Measurements from ENCODE around the gene RGS7. TPM values are rescaled to one million over a fixed set of nuclear protein-coding genes. Genes with fewer than 3 reads are reported as not detected.
"Not testable (repeated sequence)": the region's sequence is repeated elsewhere in the genome, so short reads cannot be mapped to it uniquely, and the experiment has no call there.

Gene RGS7
- total RNA-seq, 2 donors from 2014 or later: not detected

DNA sequence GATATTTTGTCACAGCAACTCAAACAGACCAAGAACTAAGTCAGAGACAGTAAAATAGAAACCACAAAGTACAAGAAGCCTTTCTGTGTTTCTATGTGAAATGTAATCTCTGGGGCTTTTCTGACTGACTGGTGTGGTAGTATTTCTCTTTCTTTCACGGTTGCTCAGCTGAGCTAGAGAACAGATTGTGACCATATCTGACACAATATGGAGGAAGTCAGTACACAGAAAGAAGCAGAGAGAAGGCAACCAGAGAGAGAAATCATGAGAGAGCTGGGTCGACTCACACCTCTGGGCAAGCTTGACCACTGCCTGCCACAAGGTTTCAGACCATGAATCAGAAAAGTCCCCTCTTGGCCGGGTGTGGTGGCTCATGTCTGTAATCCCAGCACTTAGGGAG, 536.2 kb downstream of the RGS7 start:
- H3K9me3 Mint-ChIP-seq: peaks cover 5 to 12% of the 10 kb centered on the region in 2 donors
- DNase-seq (ENCODE audit: low spot score in 2 of 2) (no peak), ATAC-seq (peak in 1 of 2 donors; percentile 26)
- no peaks in the 10 kb centered on the region for H3K36me3 Mint-ChIP-seq
- no peak overlapping the region for H3K27ac Mint-ChIP-seq

DNA sequence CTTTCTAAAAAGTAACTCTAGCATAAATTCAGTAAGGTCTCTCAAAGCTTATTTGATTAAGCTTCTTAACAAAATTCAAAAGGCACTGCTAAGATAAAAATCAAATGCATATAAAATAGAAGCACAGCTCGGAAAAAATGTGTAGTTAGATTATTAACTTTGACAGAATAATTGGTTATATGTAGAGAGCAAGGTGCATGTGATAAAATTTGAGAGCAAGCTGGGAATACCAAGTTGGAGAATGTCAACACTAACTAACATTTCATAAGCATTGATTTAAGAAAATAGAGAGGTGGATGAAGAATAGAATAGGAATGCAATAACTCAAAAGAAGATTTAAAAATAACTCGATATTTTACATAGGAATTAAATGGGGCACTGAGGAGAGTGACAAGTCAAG, 540.5 kb downstream of the RGS7 start:
- no peaks in the 10 kb centered on the region for H3K36me3 Mint-ChIP-seq
- DNase-seq (ENCODE audit: low spot score in 2 of 2): no peak
- no peak for ATAC-seq
- H3K27ac Mint-ChIP-seq: no peak overlapping the region
- H3K9me3 Mint-ChIP-seq: peaks cover 5 to 7% of the 10 kb centered on the region in 2 donors

DNA sequence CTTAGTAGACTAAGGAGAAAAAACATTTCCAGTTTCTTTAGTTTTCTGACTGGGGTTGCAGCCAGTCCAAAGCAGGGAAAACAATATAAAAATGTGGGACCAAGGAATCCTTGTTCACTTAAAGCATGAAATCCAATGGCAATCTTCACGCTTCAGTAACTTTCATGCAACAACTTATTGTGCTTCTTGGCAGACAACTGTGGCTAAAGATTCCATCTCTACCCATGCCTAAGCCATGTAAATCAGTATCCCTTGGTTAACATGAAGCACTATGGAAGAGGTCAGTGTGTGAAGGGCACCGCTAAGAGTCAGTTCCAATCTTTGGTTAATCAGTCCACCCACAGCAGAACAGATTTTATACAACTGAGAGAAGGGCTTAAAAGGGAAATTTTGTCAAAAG, 543.3 kb downstream of the RGS7 start:
- Mint-ChIP-seq H3K36me3 (no peaks in the 10 kb centered on the region), H3K9me3 (peaks cover 3 to 4% of the 10 kb centered on the region in 2 donors), H3K27ac (no peak overlapping the region)
- DNase-seq (ENCODE audit: low spot score in 2 of 2): no peak
- ATAC-seq: no peak

DNA sequence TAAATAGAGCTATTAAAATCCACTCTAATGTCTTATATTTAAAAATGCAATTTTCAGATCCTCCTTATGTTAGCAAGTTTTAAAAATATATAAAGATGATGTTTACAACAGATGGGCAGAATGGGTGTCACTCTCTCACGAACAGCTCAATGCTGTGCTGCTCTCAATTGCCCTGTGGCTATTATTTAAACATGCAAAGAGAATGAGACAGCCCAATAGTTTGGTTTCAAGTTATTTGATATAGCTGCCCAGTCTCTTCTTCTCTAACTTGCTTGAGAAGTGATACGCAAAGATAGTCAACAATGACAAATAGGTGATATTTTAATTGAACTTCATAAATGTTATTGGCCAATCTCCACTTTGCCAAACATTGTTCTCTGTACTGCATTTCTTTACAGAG, 545.7 kb downstream of the RGS7 start:
- Mint-ChIP-seq H3K9me3 (no peaks in the 10 kb centered on the region), H3K36me3 (no peaks in the 10 kb centered on the region), H3K27ac (no peak overlapping the region)
- DNase-seq (ENCODE audit: low spot score in 2 of 2) (no peak), ATAC-seq (no peak)

DNA sequence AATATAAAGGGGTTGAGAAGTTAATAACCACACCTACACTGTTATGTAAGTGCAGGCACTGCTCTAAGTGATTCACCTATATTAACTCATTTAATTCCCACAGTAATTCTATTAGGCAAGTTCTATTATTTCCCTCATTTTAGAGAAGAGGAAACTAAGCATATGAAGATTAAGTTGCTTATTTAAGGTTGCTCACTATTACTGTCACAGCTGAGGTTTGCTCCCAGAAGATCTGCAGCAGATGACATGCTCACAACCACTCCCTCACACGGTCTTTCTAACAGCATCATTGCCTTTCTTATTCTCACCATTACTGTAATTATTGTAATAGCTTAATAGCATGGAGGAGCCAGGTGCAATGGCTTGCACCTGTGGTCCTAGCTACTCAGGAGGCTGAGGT, 548.6 kb downstream of the RGS7 start:
- ATAC-seq (no peak), DNase-seq (ENCODE audit: low spot score in 2 of 2) (no peak)
- H3K9me3 Mint-ChIP-seq: no peaks in the 10 kb centered on the region
- H3K27ac Mint-ChIP-seq: no peak overlapping the region
- H3K36me3 Mint-ChIP-seq: no peaks in the 10 kb centered on the region

DNA sequence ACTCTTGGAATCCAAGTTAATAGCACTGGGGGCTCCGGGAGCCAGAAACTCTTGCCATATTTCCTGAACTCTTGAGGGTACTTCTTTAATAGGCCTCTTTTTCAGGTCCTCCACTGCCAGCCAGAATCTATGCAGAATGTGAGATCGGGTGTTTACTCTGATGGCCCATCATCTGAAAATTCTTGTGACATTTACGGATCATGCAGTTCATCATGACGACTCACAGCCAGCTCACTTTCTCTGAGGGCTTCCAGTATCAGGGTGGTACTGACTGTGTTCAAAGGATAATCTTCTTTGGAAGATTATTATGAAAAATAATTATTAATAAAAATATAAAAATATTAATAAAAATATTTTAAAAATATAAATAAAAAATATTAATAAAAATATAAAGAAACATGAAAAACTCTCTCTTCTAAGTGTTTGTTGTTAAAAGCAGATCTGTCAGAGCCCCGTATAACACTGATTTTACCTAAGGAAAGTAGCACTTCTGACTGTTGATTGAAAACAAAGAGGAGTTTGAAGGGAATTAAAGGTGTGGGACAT, 550.7 kb downstream of the RGS7 start:
- Mint-ChIP-seq H3K27ac (no peak overlapping the region), H3K36me3 (no peaks in the 10 kb centered on the region), H3K9me3 (no peaks in the 10 kb centered on the region)
- DNase-seq (ENCODE audit: low spot score in 2 of 2) (no peak), ATAC-seq (no peak)

DNA sequence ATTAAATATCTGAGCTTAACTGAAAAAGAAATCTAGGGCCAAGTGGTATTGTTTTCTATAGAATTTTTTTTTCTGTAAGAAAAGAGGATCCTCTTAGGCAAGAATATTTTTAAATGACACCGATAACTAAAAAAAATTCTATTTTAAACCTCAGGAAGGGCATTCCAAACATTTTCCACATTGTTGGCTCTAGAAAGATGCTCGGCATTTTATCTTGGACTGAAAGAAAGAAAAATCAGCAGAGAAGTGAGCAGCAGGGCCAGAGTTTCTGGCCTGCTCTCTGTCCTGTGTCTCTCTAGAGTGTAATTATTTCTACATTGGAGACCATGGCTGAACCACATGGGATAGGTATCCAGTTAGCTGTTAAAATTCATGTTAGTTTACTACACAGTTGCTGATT, 552.5 kb downstream of the RGS7 start:
- Mint-ChIP-seq H3K27ac (no peak overlapping the region), H3K9me3 (no peaks in the 10 kb centered on the region), H3K36me3 (no peaks in the 10 kb centered on the region)
- no peak for DNase-seq (ENCODE audit: low spot score in 2 of 2)
- ATAC-seq: no peak

DNA sequence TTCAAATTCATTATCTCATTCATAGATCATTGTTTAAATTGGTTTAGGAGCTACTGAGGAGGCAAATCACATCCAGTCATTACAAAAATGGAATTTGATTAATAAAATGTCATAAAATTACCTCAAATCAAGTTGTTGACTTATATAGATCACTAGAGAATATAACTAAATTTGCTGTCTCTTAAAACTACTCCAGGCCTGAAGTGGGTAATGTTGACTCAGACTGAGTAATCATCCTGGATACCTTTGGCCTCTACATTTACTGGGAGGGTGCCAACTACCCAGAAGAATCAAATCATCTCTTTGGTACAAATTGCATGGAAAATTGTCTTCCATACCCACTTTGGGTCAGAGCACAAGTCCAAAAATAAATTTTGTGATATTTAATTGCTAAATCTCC, 553.9 kb downstream of the RGS7 start:
- H3K9me3 Mint-ChIP-seq: no peaks in the 10 kb centered on the region
- DNase-seq (ENCODE audit: low spot score in 2 of 2) (no peak), ATAC-seq (no peak)
- no peaks in the 10 kb centered on the region for H3K36me3 Mint-ChIP-seq
- no peak overlapping the region for H3K27ac Mint-ChIP-seq

DNA sequence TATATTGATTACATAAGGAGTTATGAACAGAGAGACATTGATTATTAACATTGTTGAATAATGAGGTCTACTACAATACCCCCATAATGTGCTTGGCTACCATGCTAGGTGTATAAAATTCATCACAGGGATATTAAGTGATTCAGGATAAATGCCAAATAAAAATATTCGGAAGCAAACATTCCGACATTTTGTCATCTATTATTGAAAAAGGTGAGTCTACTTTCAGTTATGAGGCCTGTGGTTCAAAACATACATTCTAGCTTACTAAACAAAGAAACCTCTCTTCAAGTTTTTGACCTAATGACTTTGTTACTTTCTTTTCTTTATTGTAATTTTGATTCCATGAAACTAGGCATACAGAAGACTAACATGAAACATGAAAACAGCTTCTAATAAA, 554.7 kb downstream of the RGS7 start:
- ATAC-seq (no peak), DNase-seq (ENCODE audit: low spot score in 2 of 2) (no peak)
- H3K36me3 Mint-ChIP-seq: no peaks in the 10 kb centered on the region
- no peak overlapping the region for H3K27ac Mint-ChIP-seq
- H3K9me3 Mint-ChIP-seq: no peaks in the 10 kb centered on the region

DNA sequence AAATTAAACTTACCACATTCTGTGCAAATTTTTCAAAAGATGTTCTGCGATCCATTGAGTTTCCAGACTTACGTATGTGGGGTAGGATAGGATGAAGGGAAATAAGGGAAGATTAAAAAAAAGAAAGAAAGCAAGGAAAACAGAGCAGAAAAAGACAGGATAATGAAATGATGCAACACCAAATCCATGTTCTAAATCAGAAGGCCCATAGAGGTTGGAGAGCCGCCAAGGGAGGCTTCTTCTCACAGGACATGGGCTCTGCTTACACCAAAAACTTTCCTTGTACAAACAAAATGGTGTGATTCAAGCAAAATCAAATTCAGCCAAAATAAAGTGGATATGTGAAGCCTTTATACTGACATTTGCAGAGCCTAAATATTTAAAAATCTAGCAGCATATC, 555.6 kb downstream of the RGS7 start:
- no peak for DNase-seq (ENCODE audit: low spot score in 2 of 2)
- H3K36me3 Mint-ChIP-seq: no peaks in the 10 kb centered on the region
- H3K9me3 Mint-ChIP-seq: no peaks in the 10 kb centered on the region
- no peak for ATAC-seq
- no peak overlapping the region for H3K27ac Mint-ChIP-seq

DNA sequence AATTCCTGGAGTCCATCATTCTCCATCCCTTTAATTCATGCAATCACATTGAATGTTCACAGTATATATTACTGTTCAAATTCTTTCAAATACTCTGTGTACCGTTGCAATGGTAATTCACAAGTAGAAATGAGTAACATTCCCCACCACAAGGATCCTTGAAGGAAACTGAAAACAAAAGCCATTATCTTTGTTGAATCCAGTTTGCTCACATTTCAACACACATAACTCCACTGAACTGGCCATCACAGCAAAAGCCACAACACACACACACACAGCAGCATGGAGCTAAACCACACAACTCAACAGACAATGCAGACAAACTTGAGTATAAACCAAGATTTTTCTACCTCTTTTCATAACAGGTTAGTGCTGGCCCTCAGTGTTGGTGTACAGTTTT, 556.7 kb downstream of the RGS7 start:
- Mint-ChIP-seq H3K27ac (no peak overlapping the region), H3K36me3 (no peaks in the 10 kb centered on the region), H3K9me3 (no peaks in the 10 kb centered on the region)
- DNase-seq (ENCODE audit: low spot score in 2 of 2) (no peak), ATAC-seq (no peak)

DNA sequence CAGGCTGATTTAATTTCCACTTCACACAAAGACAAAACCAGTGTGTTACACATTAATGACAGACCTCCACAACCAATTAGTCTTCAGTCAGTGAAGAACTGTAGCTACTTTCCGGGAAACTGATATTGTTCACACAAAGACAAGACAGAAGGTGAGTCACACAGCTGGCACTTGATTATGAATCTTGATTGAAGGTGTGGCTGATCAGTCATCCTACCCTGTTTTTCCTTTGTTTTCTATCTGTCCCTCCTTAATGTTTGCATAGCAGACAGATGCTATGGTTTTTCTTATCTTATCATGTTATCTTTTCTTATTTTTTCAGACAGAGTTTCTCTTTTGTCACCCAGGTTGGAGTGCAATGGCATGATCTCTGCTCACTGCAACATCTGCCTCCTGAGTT, 560.0 kb downstream of the RGS7 start:
- H3K36me3 Mint-ChIP-seq: no peaks in the 10 kb centered on the region
- peaks cover 0 to 5% of the 10 kb centered on the region in 2 donors for H3K9me3 Mint-ChIP-seq
- DNase-seq (ENCODE audit: low spot score in 2 of 2): no peak
- peak in 1 of 2 donors; percentile 49 for ATAC-seq
- H3K27ac Mint-ChIP-seq: no peak overlapping the region

DNA sequence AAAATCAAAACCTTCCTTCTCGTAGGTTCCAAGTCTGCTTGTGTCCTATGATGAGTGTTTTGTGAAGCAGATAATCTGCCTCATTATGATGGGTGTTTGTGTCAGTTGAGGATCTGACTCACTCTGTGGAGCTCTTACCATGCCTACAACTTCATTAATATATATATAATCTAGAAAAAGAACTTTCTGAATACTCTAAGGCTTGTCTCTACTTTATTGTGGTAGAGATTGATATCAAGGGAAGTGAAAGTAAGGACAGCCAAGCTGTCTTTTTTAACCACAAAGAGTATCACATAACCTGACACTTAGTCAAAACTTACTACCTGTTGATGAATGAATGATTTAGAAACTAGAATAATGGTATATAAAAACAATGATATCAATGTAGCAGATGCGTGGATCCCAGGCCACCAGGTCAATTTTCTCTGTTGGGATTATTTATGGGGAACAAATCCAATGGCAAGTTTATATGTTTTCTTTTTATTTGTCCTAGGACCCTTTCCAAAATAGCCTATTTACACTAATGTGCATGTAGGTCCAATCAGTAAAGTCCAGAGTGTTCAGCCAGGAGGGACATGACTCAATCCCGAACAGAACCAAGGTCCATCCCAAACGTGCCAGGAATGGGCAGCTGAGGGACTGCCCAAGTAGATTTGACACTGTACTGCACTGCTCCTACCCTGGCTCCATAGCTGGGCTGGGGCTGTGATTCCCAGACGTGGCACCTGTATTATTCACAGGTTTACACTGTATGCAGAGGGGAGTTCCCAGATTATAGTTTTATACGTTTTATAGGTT, 562.8 kb downstream of the RGS7 start:
- Mint-ChIP-seq H3K9me3 (peaks cover 0 to 5% of the 10 kb centered on the region in 2 donors), H3K36me3 (no peaks in the 10 kb centered on the region), H3K27ac (no peak overlapping the region)
- ATAC-seq: peak; percentile 82 to 97
- DNase-seq (ENCODE audit: low spot score in 2 of 2): no peak

DNA sequence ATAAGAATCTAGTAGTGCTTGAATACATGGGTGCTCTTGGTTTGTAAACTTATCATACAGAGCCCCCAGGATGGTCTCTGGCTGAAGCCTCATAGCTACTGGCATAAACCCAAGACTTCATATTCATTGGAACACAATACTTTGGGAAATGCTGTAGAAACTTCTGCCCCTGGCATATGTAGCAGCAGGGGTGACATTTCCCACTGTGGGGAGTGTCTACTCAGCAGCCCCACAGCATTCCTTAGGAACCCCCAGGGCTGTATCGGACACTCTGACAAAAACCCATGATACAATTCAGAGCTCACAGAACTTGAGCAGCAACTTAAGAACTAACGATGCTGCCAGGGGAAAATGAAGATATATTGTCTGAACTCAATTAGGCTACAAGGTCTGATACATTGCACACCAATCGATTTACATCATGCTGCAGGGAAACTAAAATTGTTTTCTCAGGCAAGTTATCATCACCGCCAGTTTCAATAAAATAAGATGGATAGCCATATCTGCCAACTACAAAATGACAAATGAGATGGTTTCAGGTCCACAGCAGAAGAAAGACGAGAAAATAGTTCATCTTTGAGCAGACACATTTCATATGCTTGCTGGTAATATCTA, 564.0 kb downstream of the RGS7 start:
- DNase-seq (ENCODE audit: low spot score in 2 of 2) (no peak), ATAC-seq (no peak)
- H3K27ac Mint-ChIP-seq: no peak overlapping the region

DNA sequence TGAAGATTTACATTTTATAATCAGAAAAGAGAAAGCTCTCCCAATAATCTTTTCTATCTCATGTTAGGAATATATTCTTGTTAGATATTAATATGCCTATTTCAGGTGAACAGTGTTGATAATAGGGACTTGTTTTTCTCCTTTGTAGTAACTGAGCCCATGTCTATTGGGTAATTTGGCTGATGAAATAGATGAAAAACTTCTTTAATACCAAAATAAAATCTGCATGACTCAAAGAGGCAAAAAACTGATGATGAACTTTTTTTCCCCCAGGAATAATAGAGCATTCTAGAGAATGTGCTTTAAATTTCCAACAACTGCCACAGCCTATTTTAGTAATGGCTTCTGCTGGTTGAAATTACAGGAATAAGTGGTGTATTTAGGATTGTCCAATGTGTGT, 566.1 kb downstream of the RGS7 start:
- ATAC-seq (no peak), DNase-seq (ENCODE audit: low spot score in 2 of 2) (no peak)
- H3K9me3 Mint-ChIP-seq: peaks cover 0 to 5% of the 10 kb centered on the region in 2 donors
- H3K36me3 Mint-ChIP-seq: no peaks in the 10 kb centered on the region
- H3K27ac Mint-ChIP-seq: no peak overlapping the region

More for the DNA sequence above, 564.0 kb downstream of the RGS7 start:
- H3K36me3 Mint-ChIP-seq: no peaks in the 10 kb centered on the region
- peaks cover 0 to 5% of the 10 kb centered on the region in 2 donors for H3K9me3 Mint-ChIP-seq

DNA sequence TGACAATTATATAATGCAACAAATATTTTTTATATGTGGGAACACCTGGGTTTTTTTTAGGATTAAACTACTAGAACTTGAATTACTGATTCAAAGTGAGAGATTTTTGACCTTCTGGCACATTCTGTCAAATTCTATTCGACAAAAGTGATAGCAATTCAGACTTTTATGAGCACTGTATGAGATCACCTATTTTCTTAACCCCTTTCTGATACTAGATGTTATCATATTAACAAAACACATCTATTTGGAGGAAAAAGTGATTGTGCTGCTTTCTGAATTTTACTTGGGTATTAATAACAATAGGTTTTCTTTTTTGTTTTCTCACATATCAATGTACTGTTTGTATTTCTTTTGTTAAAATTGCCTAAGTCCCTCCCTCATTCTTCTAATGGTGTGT, 570.1 kb downstream of the RGS7 start:
- no peaks in the 10 kb centered on the region for H3K9me3 Mint-ChIP-seq
- no peak for ATAC-seq
- H3K27ac Mint-ChIP-seq: no peak overlapping the region
- H3K36me3 Mint-ChIP-seq: no peaks in the 10 kb centered on the region
- DNase-seq (ENCODE audit: low spot score in 2 of 2): no peak

DNA sequence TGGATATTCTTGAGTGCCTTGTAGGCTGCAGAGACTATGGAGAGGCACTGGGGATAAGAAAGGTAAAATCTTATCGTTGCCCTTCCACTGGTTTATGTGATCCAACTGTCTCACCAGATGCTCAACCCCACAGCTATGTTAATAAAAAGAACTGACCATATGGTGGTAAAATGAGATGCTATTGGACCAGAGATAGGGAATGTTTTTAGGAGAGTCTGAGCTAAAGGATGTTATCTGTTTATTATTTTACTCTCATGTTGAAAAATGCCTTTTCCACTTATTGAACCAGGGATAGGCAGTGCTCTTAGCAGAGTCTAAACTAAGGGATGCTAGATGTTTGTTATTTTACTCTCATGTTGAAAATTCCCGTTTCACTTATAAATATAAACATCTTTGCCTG, 572.2 kb downstream of the RGS7 start:
- no peaks in the 10 kb centered on the region for H3K9me3 Mint-ChIP-seq
- DNase-seq (ENCODE audit: low spot score in 2 of 2): no peak
- no peaks in the 10 kb centered on the region for H3K36me3 Mint-ChIP-seq
- no peak for ATAC-seq
- H3K27ac Mint-ChIP-seq: no peak overlapping the region

DNA sequence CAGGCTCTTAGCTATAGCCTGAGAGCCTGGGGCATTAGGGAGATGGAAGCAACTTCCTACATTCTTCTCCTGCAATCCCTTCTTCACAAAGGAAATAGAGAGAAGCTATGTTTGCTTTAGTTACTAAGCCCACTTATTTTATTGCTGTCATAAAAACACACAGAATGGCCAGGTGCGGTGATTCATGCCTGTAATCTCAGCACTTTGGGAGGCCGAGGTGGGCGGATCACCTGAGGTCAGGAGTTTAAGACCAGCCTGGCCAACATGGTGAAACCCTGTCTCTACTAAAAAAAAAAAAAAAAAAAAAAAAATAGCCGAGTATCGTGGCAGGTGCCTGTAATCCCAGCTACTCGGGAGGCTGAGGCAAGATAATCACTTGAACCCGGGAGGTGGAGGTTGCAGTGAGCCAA, 573.3 kb downstream of the RGS7 start:
- H3K9me3 Mint-ChIP-seq; H3K27ac Mint-ChIP-seq; ATAC-seq; DNase-seq (ENCODE audit: low spot score in 2 of 2); H3K36me3 Mint-ChIP-seq: not testable (repeated sequence)

All from activated naive CD4-positive, alpha-beta T cell treated with anti-CD3 and anti-CD28 coated beads, Interleukin-2, amount 50 U/mL, for 72 hours (primary cell).